Non-pigmented ciliary epithelial cell (primary cell): ENCODE data around the gene IFT52.

Experiments used
- DNase-seq: peaks from one replicate; pipeline ENCODE4 v3.0.0-alpha.2; 2010; ENCODE audit warnings: low read depth

Gene IFT52

GRCh38 chr20:43590392-43591303 is at the start of gene IFT52:
Gene IFT52, plus strand, starts transcription at chr20:43590937. Its CDS starts 3,762 bp downstream, at chr20:43594699.
- DNase-seq, result peak; percentile 62

DNA sequence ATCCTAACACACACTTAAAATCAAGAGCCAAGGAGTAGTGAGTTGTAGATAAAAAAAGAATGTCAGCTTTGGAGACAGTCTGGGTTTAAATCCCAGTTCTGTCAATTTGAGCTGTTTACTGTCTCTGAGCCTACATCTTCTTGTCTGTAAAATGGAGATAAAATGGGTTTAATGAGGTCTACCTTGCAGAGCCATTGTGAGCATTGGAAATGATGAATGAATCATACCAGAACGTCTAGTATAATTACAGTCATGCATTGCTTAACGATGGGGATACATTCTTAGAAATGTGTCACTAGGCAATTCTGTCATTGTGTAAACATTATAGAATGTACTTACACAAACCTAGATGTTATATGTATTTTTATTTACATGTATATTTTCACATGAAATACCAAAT is 49.5 kb upstream of the IFT52 start:
- peak; percentile 22 for DNase-seq

DNA sequence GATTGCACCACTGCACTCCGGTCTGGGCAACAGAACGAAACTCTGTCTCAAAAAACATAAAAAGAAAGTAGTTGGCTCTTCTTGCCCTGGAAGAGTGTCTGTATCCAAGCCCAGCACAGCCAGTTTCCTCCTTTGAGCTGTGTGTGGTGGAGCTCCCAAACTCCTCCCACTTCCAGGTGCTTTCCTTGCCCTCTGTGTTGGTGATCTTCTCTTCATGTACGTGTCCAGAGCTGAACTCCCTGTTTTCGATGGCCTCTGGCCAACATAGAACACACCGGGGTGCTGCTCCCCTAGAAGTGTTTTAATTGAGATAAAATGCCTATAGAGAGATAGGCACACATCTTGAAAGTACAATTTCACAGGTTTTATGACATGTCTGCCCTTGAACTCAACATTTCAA is 48.6 kb upstream of the IFT52 start:
- DNase-seq, result no peak

DNA sequence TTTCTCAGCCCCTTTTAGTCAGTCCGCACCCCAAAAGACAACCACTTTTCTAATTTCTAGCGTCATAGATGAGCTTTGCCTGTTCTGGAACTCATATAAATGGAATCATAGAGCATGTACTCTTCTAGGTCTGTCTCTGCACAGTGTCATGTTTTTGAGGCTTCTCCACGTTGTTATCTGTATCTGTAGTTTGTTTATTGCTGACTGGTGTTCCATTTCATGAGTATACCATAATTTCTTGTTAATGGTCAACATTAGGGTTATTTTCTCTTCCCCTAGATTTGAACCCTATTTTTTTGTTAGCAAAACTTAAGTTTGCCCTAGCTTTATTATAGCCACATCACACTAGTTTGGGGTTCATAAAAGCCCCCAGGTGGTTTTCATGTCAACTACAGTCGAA is 48.1 kb upstream of the IFT52 start:
- no peak for DNase-seq

- DNase-seq, result no peak
Observed at GRCh38 chr20:43543138-43543537, 47.6 kb upstream of the IFT52 start.

DNA sequence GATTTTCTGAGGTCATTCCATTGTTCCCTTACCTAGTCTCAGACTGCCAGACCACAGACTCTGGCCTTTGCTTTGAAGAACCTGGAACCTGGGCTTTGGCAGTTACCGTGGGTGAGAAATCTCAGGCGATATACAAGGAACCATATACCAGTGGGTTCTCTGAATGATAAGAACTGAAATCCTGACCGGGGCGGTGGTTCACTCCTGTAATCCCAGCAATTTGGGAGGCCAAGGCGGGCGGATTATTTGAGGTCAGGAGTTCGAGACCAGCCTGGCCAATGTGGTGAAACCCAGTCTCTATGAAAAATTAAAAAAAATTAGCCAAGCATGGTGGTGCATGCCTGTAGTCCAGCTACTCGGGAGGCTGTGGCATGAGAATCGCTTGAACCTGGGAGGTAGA is 46.2 kb upstream of the IFT52 start:
- no peak for DNase-seq

GRCh38 chr20:43545837-43546578 is 44.7 kb upstream of the IFT52 start:
- DNase-seq, result no peak

DNA sequence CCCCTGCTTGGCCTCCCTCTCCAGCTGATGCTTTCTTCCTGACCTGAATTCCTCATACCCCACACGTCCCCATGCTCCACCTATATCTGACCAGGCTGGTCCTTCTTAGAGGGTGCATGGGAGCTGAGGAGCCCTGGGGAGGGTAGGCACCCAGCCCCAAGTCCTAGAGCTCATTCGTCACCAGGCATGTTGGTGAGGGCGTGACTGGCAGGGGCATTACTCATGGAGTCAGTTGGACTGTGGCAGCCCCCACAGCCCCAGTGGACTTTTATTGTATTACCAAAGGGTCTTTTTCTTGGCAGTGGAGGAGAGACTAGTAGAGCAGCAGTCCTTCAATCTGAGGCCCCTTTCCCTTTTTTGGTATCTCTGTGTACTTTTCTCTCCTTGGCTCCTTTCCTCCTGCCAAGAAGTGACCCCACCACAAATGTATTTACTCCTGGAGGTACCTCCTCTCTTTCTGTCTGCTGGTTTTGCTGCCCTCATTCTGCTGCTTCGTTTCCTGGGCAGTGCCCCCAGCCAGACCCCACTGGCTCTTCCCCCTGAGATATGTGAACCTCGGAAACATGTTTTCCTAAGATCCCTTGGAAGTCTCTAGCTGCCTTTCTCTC is 42.4 kb upstream of the IFT52 start:
- no peak for DNase-seq

DNA sequence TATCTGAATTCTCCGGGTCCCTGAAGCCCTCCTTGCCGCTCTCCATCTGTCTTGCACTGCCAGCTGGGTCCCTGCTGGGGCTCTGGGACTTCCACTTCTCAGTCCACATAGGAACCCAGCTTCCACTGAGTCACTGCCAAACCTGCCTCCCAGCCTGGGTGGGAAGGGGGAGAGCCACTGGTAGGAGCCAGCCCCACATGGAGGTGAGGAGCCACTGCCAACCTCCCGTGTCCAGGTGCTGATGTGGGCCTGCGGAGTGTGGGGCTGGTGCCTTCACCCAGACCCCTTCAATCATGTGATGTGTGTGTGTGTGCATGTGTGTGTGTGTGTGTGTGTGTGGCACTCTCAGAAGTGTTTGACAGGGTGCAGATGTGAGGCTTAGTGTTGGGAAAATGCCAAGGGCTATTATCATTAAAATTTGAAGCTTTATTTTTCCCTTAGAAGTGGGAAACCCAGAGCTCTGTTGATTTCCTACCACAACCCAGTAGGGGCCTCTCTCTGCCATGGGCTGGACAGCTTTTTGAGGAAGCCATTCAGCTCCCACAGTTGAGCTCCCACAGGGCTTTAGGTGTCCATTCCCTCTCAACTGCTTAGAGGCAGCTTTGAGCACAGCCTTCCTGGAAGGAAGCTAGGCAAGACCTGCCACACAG is 41.2 kb upstream of the IFT52 start:
- no peak for DNase-seq

DNA sequence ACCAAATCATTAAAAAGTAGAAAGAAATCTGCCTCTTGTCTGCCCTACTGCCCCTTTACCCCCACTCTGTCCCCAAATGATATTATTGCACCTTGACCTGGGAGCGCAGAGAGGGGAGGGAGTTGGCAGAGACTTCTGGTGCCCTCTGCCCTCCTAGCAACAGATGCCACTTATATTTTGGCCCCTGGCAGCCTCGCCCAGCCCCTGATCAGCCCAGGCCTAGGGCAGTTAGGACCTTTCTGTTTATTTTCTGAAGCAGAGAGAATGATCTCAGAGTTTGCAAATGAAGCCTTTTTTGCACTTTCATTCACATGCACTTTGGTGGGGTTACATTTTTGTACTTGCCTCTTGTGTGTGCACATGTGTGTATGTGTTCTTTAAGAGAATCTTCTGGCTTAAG is 40.3 kb upstream of the IFT52 start:
- DNase-seq, result no peak

GRCh38 chr20:43554369-43554768 is 36.4 kb upstream of the IFT52 start:
- no peak for DNase-seq

DNA sequence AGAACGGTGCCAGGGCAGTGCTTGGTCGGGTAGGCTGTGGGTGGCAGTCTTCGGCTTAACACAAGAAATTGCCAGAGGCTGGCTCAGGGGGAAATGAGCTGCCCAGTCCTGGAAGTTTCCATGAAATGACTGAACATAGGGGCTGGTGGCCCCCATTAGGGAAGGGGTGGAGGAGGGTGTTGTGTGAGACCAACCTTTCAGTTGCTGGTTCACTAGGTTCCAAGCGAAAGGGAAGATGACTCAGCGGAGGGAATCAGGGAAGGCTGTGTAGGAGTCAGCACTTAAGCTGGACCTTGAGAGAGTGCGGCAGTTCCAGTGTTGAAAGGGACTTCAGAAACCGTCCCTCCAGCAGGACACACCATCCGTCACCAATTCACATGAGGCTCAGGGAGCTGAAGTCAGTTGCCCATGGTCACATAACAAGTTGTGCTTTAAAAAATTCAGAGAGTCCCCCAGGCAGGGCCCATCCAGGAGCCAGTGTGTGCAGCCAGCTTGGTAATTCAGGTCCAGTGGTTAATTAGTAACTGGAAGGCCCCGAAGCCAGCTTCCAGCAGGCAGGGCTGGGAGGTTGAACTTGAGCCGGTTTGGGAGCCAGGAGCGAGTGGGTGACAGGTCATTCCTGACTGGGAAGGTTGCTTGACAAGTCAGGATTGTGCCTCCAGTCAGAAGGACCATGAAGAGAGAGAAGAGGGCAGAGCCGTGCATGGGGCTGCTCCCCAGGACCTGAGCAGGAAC is 32.2 kb upstream of the IFT52 start, which contains the start of gene SGK2:
TSS of gene SGK2 (plus strand) at position 616 of the 735 bp plus-strand sequence. CDS start 7,469 bp downstream, outside the sequence.
- peak; percentile 22 for DNase-seq

DNA sequence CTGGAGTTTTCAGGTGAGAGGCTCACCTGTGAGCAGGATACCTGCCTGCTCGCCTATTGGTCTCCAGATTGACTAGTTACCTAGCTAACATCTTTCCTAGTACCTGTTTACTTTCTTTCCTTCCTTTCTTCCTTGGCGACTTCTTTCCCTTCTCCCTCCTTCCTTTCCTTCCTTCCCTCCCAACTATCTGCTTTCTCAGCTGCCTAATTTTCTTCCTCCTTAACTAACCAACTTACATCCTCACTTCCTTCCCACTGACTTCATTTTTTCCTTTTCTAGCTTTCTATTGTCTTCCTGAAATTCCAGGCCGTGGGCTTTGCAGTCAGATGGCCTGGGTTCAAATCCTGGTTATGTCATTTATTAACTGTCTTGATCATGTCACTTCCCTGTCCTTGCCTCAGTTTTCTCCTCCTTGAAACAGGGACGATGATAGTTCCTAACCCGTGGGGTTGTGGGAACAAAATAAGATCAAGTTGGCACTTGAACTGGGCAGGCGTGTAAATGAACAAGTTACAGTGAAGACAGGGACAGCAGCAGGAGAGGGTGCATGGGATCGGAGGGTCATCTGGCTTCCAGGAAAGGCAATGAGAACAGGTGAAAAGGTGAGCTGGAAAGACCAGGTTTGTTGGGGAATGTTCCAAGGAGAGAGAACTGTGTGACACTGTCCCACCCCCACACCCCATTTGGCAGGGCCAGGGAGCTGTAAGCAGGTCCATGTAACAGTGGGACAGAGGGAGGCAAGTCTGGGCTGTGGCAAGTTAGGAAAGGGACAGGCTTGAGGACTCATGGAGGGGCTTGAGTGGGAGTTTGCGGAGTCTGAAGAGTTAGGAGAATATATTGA is 31.4 kb upstream of the IFT52 start:
- no peak for DNase-seq

- DNase-seq, result no peak
Observed at GRCh38 chr20:43560974-43561373, 29.8 kb upstream of the IFT52 start.

DNA sequence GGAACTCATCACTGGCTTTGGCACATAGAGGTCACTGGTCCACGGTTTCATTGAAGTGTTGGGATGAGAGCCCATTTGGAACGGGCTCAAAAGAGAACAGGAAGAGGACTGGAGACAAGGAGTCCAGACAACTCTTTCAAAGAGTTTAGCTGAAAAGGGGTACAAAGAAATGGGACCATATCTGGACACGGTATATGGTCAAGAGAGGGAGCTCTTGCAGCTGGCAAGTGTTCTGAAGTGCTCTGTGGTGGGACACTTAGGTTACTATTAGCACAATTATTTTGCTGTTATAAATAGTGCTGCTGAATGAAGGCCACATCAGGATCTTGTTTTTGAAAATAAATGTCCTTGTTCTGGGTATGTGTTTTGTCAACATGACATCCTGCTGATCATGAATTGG is 27.3 kb upstream of the IFT52 start:
- DNase-seq, result no peak

DNA sequence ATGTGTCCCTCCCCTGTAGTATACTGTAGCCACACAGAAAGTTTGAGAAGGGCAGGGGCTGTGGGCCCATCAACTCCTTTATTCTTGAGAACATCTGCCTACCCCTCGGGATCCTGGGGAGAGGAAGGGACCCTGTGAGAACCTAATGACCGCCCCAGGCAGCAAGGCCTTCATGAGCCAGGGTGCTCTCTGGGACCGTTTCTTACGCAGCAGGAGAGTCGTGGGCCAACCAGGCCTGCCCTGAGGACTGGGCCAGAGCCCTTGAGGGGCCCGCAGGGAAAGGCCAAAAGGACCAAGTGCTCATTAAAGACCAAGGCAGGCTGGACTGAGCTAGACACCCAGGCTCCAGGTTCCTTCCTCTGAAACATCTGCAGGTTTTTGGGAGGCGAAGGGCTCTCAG is 26.7 kb upstream of the IFT52 start:
- DNase-seq, result no peak

DNA sequence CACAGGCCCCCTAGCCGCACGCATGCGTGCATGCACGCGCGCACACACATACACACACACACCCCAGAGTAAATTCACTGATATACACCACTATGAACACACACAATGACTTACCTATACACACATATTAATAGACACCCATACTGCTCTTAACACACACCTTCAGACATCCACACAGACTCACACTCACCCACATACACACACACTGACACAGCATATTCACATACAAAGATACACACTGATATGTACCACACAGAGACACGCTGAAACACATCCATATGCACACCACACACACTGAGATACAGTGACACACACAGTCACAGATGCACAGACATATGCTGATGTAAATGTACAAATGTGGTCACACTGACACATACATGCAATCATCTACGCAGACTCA is 26.3 kb upstream of the IFT52 start:
- DNase-seq, result no peak

- DNase-seq, result no peak
Observed at GRCh38 chr20:43564993-43565757, 25.6 kb upstream of the IFT52 start.

DNA sequence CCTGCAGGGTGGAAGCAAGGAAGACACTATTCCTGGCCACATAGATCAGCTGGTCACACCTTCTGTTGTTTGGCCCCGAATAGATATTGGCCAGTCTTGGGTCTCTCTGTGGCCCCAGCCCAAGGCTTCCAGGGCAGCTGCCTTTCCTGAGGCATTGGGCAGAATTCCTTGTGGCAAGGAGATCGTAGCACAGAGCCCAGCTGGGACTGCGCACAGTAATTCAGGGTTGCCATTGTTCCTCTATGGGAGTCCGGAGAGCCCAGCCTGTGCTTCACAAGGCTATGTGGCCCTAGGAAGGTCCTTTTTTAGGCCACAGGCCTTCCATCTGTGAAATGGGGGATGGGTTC is 25.0 kb upstream of the IFT52 start:
- DNase-seq, result no peak

GRCh38 chr20:43567477-43567876 is 23.3 kb upstream of the IFT52 start:
- no peak for DNase-seq
